GM21423 (cell line): Measurements from ENCODE around the gene CDK5RAP2.

Source experiments
- ATAC-seq: cut with Tn5 transposase; IDR thresholded peaks from one replicate; pipeline ENCODE4 v1.9.1; 2021; ENCODE audit warnings: mild to moderate bottlenecking, moderate library complexity; ENCODE audit not compliant: unreplicated experiment

The CDK5RAP2 gene

GRCh38 chr9:120405860-120406259 lies 174.1 kb downstream of the CDK5RAP2 start:
- ATAC-seq, result no peak

GRCh38 chr9:120405134-120405533 lies 174.8 kb downstream of the CDK5RAP2 start:
- ATAC-seq, result no peak

- ATAC-seq, result no peak
These were observed 176.5 kb downstream of the CDK5RAP2 start for GRCh38 chr9:120403543-120403856.

GRCh38 chr9:120402741-120403542 lies 177.0 kb downstream of the CDK5RAP2 start:
- ATAC-seq, result no peak

- no peak for ATAC-seq
These were observed 180.0 kb downstream of the CDK5RAP2 start for GRCh38 chr9:120399940-120400339.

- no peak for ATAC-seq
These were observed 181.7 kb downstream of the CDK5RAP2 start for GRCh38 chr9:120398286-120398685.

GRCh38 chr9:120397453-120397852 lies 182.5 kb downstream of the CDK5RAP2 start:
- no peak for ATAC-seq

GRCh38 chr9:120396931-120397330 lies 183.0 kb downstream of the CDK5RAP2 start:
- ATAC-seq, result no peak

GRCh38 chr9:120396418-120396817 lies 183.5 kb downstream of the CDK5RAP2 start:
- ATAC-seq, result no peak

- ATAC-seq, result no peak
These were observed 184.6 kb downstream of the CDK5RAP2 start for GRCh38 chr9:120395376-120395775.

GRCh38 chr9:120394058-120394669 lies 185.8 kb downstream of the CDK5RAP2 start:
- ATAC-seq, result no peak

- no peak for ATAC-seq
These were observed 186.4 kb downstream of the CDK5RAP2 start for GRCh38 chr9:120393386-120394057.

GRCh38 chr9:120392711-120393110 lies 187.3 kb downstream of the CDK5RAP2 start:
- ATAC-seq, result no peak

GRCh38 chr9:120392245-120392644 lies 187.7 kb downstream of the CDK5RAP2 start:
- no peak for ATAC-seq

- ATAC-seq, result no peak
These were observed 188.3 kb downstream of the CDK5RAP2 start for GRCh38 chr9:120391691-120392090.

- ATAC-seq, result no peak
These were observed 189.3 kb downstream of the CDK5RAP2 start for GRCh38 chr9:120390637-120391190.

- ATAC-seq, result no peak
These were observed 190.1 kb downstream of the CDK5RAP2 start for GRCh38 chr9:120389867-120390266.

GRCh38 chr9:120389300-120389699 lies 190.7 kb downstream of the CDK5RAP2 start:
- ATAC-seq, result no peak

GRCh38 chr9:120388003-120388855 lies 191.7 kb downstream of the CDK5RAP2 start:
- no peak for ATAC-seq

GRCh38 chr9:120387257-120388002 lies 192.5 kb downstream of the CDK5RAP2 start:
- ATAC-seq, result no peak
